Gastrocnemius medialis (tissue), 4 donors: ENCODE measurements around the gene SDK2. TPM values are rescaled to one million over a fixed set of nuclear protein-coding genes. Genes with fewer than 3 reads are reported as not detected.

Experiments
- ATAC-seq, 2 donors: fragments of 150-250 bp; one replicate each; pipeline ENCODE4 v1.9.1; 2016
- DNase-seq, 2 donors: peaks; one replicate each; pipeline ENCODE4 v3.0.0-alpha.2; 2019
- H3K27ac ChIP-seq, 4 donors: fragments of 200-600 bp; sonication (generic); 1 replicate in 1 of 4; 2 replicates in 3 of 4; pipeline ENCODE4 v1.5.1; 2016 to 2018; ENCODE audit warnings: mild to moderate bottlenecking in 2 of 4, moderate library complexity in 1 of 4
- H3K27me3 ChIP-seq, 3 donors: fragments of 200-600 bp; sonication (generic) in 2 of 3; 1 replicate in 1 of 3; 2 replicates in 2 of 3; pipeline versions ENCODE4 v1.5.1 to v1.6.0; 2016 to 2019; ENCODE audit warnings: mild to moderate bottlenecking in 1 of 3, moderate library complexity in 1 of 3
- H3K36me3 ChIP-seq, 2 donors: fragments of 200-600 bp; sonication (generic) in 1 of 2; one replicate each; pipeline ENCODE4 v1.5.1; 2017 to 2018
- H3K4me1 ChIP-seq, 2 donors: fragments of 200-600 bp; sonication (generic) in 1 of 2; one replicate each; pipeline ENCODE4 v1.5.1; 2016 to 2017; ENCODE audit warnings: mild to moderate bottlenecking in 2 of 2
- H3K4me3 ChIP-seq, 4 donors: fragments of 200-600 bp; sonication (generic) in 3 of 4; 1 replicate in 1 of 4; 2 replicates in 3 of 4; pipeline ENCODE4 v1.5.1; 2016 to 2019; ENCODE audit warnings: mild to moderate bottlenecking in 2 of 4
- H3K9me3 ChIP-seq, 3 donors: fragments of 200-600 bp; sonication (generic) in 2 of 3; 1 replicate in 1 of 3; 2 replicates in 2 of 3; pipeline ENCODE4 v1.5.1; 2016 to 2019
- POLR2A ChIP-seq, 2 donors: fragments of 450-650 bp; IDR thresholded peaks; one replicate each; pipeline ENCODE4 v1.6.1; 2017; ENCODE audit warnings: antibody characterized with exemption in 2 of 2, mild to moderate bottlenecking in 2 of 2, moderate library complexity in 2 of 2
- in situ Hi-C, 4 donors: fragments of 200-750 bp; cut with MboI; loops; one replicate each; pipeline versions ENCODE4 v1.15.0 to v1.8.0; 2017; ENCODE audit warnings: low sequenced_read_pairs in 4 of 4
- intact Hi-C: fragments of 100-400 bp; cut with DNase I; formaldehyde crosslinking; loops from one replicate; pipeline ENCODE4 v1.15.1; 2023; ENCODE audit warnings: low total_unique reads
- total RNA-seq, 4 donors: library from RNA; depleted of rRNA; stranded (reverse); fragments of >200 nt; gene quantifications; one replicate each; pipeline versions ENCODE4 v1.1.0 to v1.2.3, GENCODE V29; 2016
- TF ChIP-seq, protein P1 (sequence below), 5 experiments: fragments of 450-650 bp in 3 of 5; fragments of 200-600 bp in 2 of 5; sonication (generic) in 2 of 5; IDR thresholded peaks in 4 of 5; conservative IDR thresholded peaks in 1 of 5; 1 replicate in 4 of 5; 2 replicates in 1 of 5; pipeline ENCODE4 v1.5.1; 2016 to 2019; ENCODE audit warnings: antibody characterized with exemption in 5 of 5, mild to moderate bottlenecking in 3 of 5, moderate library complexity in 3 of 5

SDK2 gene
- total RNA-seq, 4 donors from 2014 or later, result 0.02 to 0.31 (median 0.13) TPM

- DNase-seq, result no peak
- Histone ChIP-seq H3K27ac (no peak overlapping the region), H3K36me3 (no peaks in the 10 kb centered on the region), H3K4me3 (no peak overlapping the region), H3K4me1 (no peaks in the 10 kb centered on the region), H3K27me3 (no peaks in the 10 kb centered on the region), H3K9me3 (no peaks in the 10 kb centered on the region)
- no peak for TF ChIP-seq POLR2A (IDR thresholded peaks at IDR 0.05)
- TF ChIP-seq, protein P1, sequence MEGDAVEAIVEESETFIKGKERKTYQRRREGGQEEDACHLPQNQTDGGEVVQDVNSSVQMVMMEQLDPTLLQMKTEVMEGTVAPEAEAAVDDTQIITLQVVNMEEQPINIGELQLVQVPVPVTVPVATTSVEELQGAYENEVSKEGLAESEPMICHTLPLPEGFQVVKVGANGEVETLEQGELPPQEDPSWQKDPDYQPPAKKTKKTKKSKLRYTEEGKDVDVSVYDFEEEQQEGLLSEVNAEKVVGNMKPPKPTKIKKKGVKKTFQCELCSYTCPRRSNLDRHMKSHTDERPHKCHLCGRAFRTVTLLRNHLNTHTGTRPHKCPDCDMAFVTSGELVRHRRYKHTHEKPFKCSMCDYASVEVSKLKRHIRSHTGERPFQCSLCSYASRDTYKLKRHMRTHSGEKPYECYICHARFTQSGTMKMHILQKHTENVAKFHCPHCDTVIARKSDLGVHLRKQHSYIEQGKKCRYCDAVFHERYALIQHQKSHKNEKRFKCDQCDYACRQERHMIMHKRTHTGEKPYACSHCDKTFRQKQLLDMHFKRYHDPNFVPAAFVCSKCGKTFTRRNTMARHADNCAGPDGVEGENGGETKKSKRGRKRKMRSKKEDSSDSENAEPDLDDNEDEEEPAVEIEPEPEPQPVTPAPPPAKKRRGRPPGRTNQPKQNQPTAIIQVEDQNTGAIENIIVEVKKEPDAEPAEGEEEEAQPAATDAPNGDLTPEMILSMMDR (IDR thresholded peaks at IDR 0.05 in 4 of 5, conservative IDR thresholded peaks at IDR 0.05 in 1 of 5), result no peak
- in situ Hi-C loops (no loop called here), intact Hi-C loops (no loop called here)
- no peak for ATAC-seq
Measured at GRCh38 chr17:73594598-73594997, 49.6 kb downstream of the SDK2 start.

- intact Hi-C loops (no loop called here), in situ Hi-C loops (no loop called here)
- Histone ChIP-seq H3K27ac (no peak overlapping the region), H3K4me1 (no peaks in the 10 kb centered on the region), H3K9me3 (no peaks in the 10 kb centered on the region), H3K4me3 (no peak overlapping the region), H3K27me3 (no peaks in the 10 kb centered on the region), H3K36me3 (no peaks in the 10 kb centered on the region)
- TF ChIP-seq, protein P1 (IDR thresholded peaks at IDR 0.05 in 4 of 5, conservative IDR thresholded peaks at IDR 0.05 in 1 of 5), result no peak
- no peak for TF ChIP-seq POLR2A (IDR thresholded peaks at IDR 0.05)
- no peak for DNase-seq
- no peak for ATAC-seq
Measured at GRCh38 chr17:73594025-73594424, 50.2 kb downstream of the SDK2 start.

DNA sequence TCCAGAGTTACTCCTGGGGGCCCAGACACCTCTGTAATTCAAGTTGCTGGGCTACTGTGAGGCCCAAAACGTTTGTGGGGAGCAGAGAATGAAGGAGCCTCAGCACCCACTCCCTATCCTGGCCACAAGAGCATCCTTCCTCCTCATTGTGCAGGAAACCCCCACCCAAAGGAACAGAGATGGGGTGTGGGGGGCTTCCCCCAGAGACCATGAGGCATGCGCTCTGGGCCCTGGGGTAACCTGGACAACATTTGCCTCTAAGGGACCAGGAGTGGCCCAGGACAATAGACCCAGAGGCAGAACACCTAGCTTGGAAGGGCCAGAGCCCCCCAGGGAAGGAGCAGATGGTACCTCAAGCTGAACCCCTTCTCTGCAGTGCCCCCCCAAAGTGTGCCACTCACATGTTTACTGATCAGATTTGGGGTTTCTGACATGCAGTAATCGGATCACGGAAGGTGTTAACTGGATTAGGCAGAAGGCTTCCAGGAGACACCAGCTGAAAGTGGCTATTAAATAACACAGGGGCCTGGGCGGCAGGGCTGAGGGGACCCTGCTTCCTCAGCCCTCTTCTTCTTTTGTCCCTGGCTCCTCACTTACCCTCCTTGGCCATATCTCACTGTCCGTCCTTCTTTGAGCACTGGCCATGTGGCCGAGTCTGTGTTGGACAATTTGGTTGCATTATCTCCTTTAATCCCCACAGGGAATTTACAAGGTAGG, 50.8 kb downstream of the SDK2 start:
- ATAC-seq (no peak), DNase-seq (no peak)
- no peak for TF ChIP-seq POLR2A (IDR thresholded peaks at IDR 0.05)
- TF ChIP-seq, protein P1 (IDR thresholded peaks at IDR 0.05 in 4 of 5, conservative IDR thresholded peaks at IDR 0.05 in 1 of 5), result no peak
- intact Hi-C loops, result no loop called here
- in situ Hi-C loops, result no loop called here
- Histone ChIP-seq H3K27ac (no peak overlapping the region), H3K36me3 (no peaks in the 10 kb centered on the region), H3K4me3 (no peak overlapping the region), H3K27me3 (no peaks in the 10 kb centered on the region), H3K9me3 (no peaks in the 10 kb centered on the region), H3K4me1 (no peaks in the 10 kb centered on the region)

GRCh38 chr17:73592501-73592961, 51.7 kb downstream of the SDK2 start:
- in situ Hi-C loops, result no loop called here
- ATAC-seq (no peak), DNase-seq (no peak)
- Histone ChIP-seq H3K4me1 (no peaks in the 10 kb centered on the region), H3K4me3 (no peak overlapping the region), H3K27me3 (no peaks in the 10 kb centered on the region), H3K36me3 (no peaks in the 10 kb centered on the region), H3K9me3 (no peaks in the 10 kb centered on the region), H3K27ac (no peak overlapping the region)
- TF ChIP-seq, protein P1 (IDR thresholded peaks at IDR 0.05 in 4 of 5, conservative IDR thresholded peaks at IDR 0.05 in 1 of 5), result no peak
- intact Hi-C loops, result no loop called here

DNA sequence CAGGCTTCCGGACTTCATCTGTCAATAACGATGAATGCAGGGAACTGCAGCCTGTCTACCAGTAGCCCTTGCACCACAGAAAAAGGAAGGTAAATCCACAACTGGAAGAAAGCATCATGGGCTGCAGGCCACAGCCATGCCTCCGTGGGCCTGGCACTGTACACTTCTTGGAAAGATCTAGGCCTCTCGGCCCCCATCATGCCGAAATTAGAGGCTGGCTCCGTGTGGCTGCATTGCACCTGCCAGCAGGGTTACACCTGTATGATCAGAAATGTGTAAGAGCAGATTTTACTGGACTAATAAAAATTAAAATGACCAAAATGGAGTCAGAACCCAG, 52.2 kb downstream of the SDK2 start:
- in situ Hi-C loops (no loop called here), intact Hi-C loops (no loop called here)
- no peak for TF ChIP-seq POLR2A (IDR thresholded peaks at IDR 0.05)
- TF ChIP-seq, protein P1 (IDR thresholded peaks at IDR 0.05 in 4 of 5, conservative IDR thresholded peaks at IDR 0.05 in 1 of 5), result no peak
- Histone ChIP-seq H3K4me1 (no peaks in the 10 kb centered on the region), H3K27ac (no peak overlapping the region), H3K27me3 (no peaks in the 10 kb centered on the region), H3K36me3 (no peaks in the 10 kb centered on the region), H3K9me3 (no peaks in the 10 kb centered on the region), H3K4me3 (no peak overlapping the region)
- DNase-seq, result no peak
- ATAC-seq, result no peak
